Esophagus squamous epithelium (tissue), 4 donors: Measurements from ENCODE around the gene XRCC6.
"Not testable (repeated sequence)": the region's sequence is repeated elsewhere in the genome, so short reads cannot be mapped to it uniquely, and the experiment has no call there.

Source experiments
- POLR2A ChIP-seq, 4 donors: fragments of 450-650 bp; IDR thresholded peaks; one replicate each; pipeline ENCODE4 v1.6.1; 2017; ENCODE audit warnings: antibody characterized with exemption in 4 of 4, mild to moderate bottlenecking in 4 of 4, moderate library complexity in 3 of 4
- TF ChIP-seq, protein P1 (sequence below), 6 experiments: fragments of 450-650 bp in 4 of 6; fragments of 200-600 bp in 2 of 6; sonication (generic) in 2 of 6; IDR thresholded peaks; one replicate each; pipeline ENCODE4 v1.5.1; 2016 to 2019; ENCODE audit warnings: antibody characterized with exemption in 6 of 6, mild to moderate bottlenecking in 4 of 6, moderate library complexity in 4 of 6

DNA sequence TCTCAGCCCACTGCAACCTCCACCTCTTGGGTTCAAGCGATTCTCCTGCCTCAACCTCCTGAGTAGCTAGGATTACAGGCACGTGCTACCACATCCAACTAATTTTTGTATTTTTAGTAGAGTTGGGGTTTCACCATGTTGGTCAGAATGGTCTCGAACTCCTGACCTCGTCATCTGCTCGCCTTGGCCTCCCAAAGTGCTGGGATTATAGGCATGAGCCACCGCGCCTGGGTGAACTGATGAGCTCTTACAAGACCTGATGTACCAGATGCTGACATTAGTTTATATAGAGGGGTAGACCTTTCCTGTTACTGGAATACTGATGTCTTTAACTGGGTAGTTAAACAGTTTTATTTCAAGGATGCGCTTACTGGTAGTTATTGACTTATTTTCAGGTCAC is 13.5 kb downstream of the XRCC6 start:
- TF ChIP-seq, protein P1, sequence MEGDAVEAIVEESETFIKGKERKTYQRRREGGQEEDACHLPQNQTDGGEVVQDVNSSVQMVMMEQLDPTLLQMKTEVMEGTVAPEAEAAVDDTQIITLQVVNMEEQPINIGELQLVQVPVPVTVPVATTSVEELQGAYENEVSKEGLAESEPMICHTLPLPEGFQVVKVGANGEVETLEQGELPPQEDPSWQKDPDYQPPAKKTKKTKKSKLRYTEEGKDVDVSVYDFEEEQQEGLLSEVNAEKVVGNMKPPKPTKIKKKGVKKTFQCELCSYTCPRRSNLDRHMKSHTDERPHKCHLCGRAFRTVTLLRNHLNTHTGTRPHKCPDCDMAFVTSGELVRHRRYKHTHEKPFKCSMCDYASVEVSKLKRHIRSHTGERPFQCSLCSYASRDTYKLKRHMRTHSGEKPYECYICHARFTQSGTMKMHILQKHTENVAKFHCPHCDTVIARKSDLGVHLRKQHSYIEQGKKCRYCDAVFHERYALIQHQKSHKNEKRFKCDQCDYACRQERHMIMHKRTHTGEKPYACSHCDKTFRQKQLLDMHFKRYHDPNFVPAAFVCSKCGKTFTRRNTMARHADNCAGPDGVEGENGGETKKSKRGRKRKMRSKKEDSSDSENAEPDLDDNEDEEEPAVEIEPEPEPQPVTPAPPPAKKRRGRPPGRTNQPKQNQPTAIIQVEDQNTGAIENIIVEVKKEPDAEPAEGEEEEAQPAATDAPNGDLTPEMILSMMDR (IDR thresholded peaks at IDR 0.05) = not testable (repeated sequence)
- TF ChIP-seq POLR2A (IDR thresholded peaks at IDR 0.05) = not testable (repeated sequence)
